ENCODE data around the gene MYO18B. TPM values are rescaled to one million over a fixed set of nuclear protein-coding genes. Genes with fewer than 3 reads are reported as not detected.

The MYO18B gene
- total RNA-seq, 1 experiment from 2014 or later = 0.05 TPM

GRCh38 chr22:25762147-25762546, 20.2 kb downstream of the MYO18B start:
- Histone ChIP-seq H3K27ac (ENCODE audit: low read depth, low read length) (no peak overlapping the region), H2AFZ (ENCODE audit: low read depth, low read length, poor library complexity, severe bottlenecking) (no peak overlapping the region), H3K4me1 (ENCODE audit: control insufficient read depth in 1 of 2, insufficient read depth in 2 of 2, low read length in 2 of 2) (peaks cover 8 to 14% of the 10 kb centered on the region in 2 experiments; a peak in 3 of 4 replicates), H3K27me3 (ENCODE audit: insufficient read depth, low read length) (no peaks in the 10 kb centered on the region), H3K9me2 (ENCODE audit: insufficient read depth) (no peaks in the 10 kb centered on the region), H3K36me3 (ENCODE audit: control insufficient read depth in 1 of 2, insufficient read depth in 2 of 2, low read length in 2 of 2) (no peaks in the 10 kb centered on the region), H3K9me3 (ENCODE audit: control insufficient read depth in 1 of 2, insufficient read depth in 1 of 2, low read depth in 1 of 2, low read length in 2 of 2) (peaks cover 0 to 3% of the 10 kb centered on the region in 2 experiments; a peak in 1 of 4 replicates), H4K20me1 (ENCODE audit: insufficient read depth) (no peaks in the 10 kb centered on the region), H3K4me3 (replicated peaks in 1 of 2; ENCODE audit: low read depth in 1 of 2, low read length in 2 of 2) (no peak overlapping the region), H3K9ac (ENCODE audit: low read length) (no peak overlapping the region), H3K79me2 (ENCODE audit: insufficient read depth, low read length) (no peaks in the 10 kb centered on the region), H3K4me2 (ENCODE audit: low read length) (no peak overlapping the region)
- intact Hi-C loops (cut with micrococcal nuclease) = no loop called here
- no peak for TF ChIP-seq EZH2 (IDR thresholded peaks at IDR 0.05)
- TF ChIP-seq POLR2A (IDR thresholded peaks at IDR 0.05; ENCODE audit: borderline replicate concordance, extremely low read depth, insufficient read depth, insufficient read length) = no peak
- TF ChIP-seq EGR1 (IDR thresholded peaks at IDR 0.05; ENCODE audit: low read depth) = no peak
- TF ChIP-seq POLR2AphosphoS5 (IDR thresholded peaks at IDR 0.05; ENCODE audit: low read depth, low read length) = no peak
- TF ChIP-seq YY1 (IDR thresholded peaks at IDR 0.05; ENCODE audit: extremely low read depth, insufficient replicate concordance, low read depth, low read length) = no peak
- TF ChIP-seq ZFX (IDR thresholded peaks at IDR 0.05) = no peak
- no peak for TF ChIP-seq ZNF274 (IDR thresholded peaks at IDR 0.05; ENCODE audit: low read depth, low read length)
- TF ChIP-seq SP1 (IDR thresholded peaks at IDR 0.05; ENCODE audit: low read depth) = no peak
- TF ChIP-seq MAX (IDR thresholded peaks at IDR 0.05) = no peak
- TF ChIP-seq CBX3 (IDR thresholded peaks at IDR 0.05; ENCODE audit: low read depth) = no peak
- no peak for TF ChIP-seq TCF7L2 (IDR thresholded peaks at IDR 0.05; ENCODE audit: borderline replicate concordance, extremely low read depth, insufficient read depth, insufficient read length)
- TF ChIP-seq ZBTB33 (IDR thresholded peaks at IDR 0.05; ENCODE audit: extremely low read depth, insufficient replicate concordance, low read length) = no peak
- no peak for TF ChIP-seq RAD21 (IDR thresholded peaks at IDR 0.05; ENCODE audit: low read depth)
- no peak for TF ChIP-seq SIN3A (IDR thresholded peaks at IDR 0.05; ENCODE audit: low read depth)
- TF ChIP-seq JUND (IDR thresholded peaks at IDR 0.05) = no peak
- TF ChIP-seq CTCF (IDR thresholded peaks at IDR 0.05 in 2 of 3, conservative IDR thresholded peaks at IDR 0.05 in 1 of 3; ENCODE audit: borderline replicate concordance in 1 of 3, insufficient read depth in 1 of 3, low read depth in 2 of 3, low read length in 2 of 3) = no peak
- TF ChIP-seq REST (IDR thresholded peaks at IDR 0.05; ENCODE audit: low read depth) = no peak
- POLR2A ChIA-PET = no interaction called here
- BruUV-seq (replicated peaks) = no TSS peak
- RAD21 ChIA-PET (ENCODE audit: low non-redundant PET in 1 of 2, low total read pairs in 2 of 2, uncharacterized antibody in 2 of 2, unreplicated experiment in 2 of 2) = no interaction called here
- ATAC-seq (no peak), DNase-seq (ENCODE audit: low read depth, low spot score) (no peak)
- CTCF ChIA-PET = interaction anchor here (3.9 kb wide), 1 partner anchor 11 kb away, joined by 13 read pairs; no protein-coding TSS in a partner anchor
